HepG2 (cell line): ENCODE data around the gene DRAP1. TPM values are rescaled to one million over a fixed set of nuclear protein-coding genes. Genes with fewer than 3 reads are reported as not detected.
A peak's percentile ranks its signal among the peaks of the same experiment; 100 is the strongest.

Experiments used
- ADNP ChIP-seq: sonication (generic); formaldehyde crosslinking; IDR thresholded peaks from 2 replicates; pipeline ENCODE4 v1.4.0; 2020; ENCODE audit warnings: missing genetic modification reagents
- BRD4 ChIP-seq: sonication (generic); formaldehyde crosslinking; IDR thresholded peaks from 2 replicates; pipeline ENCODE4 v1.4.0; 2020; ENCODE audit warnings: missing genetic modification reagents
- CHCHD3 ChIP-seq: sonication (generic); formaldehyde crosslinking; IDR thresholded peaks from 2 replicates; pipeline ENCODE4 v1.8.0; 2022; ENCODE audit warnings: mild to moderate bottlenecking, missing genetic modification reagents, moderate library complexity
- IRF2 ChIP-seq: IDR thresholded peaks from 2 replicates; pipeline ENCODE4 v1.6.1; 2018; ENCODE audit warnings: missing genetic modification reagents, missing compliant biosample characterization
- KAT7 ChIP-seq: IDR thresholded peaks from 2 replicates; pipeline ENCODE4 v1.6.1; 2018; ENCODE audit warnings: borderline replicate concordance, missing compliant biosample characterization
- KLF16 ChIP-seq, 2 experiments: sonication (generic) in 1 of 2; formaldehyde crosslinking in 1 of 2; IDR thresholded peaks; 2 replicates each; pipeline versions ENCODE4 v1.6.1 to v1.8.0; 2016 to 2023; ENCODE audit warnings: missing genetic modification reagents in 2 of 2, missing compliant biosample characterization in 1 of 2
- KMT2B ChIP-seq: IDR thresholded peaks from 2 replicates; pipeline ENCODE4 v1.6.1; 2016; ENCODE audit warnings: missing genetic modification reagents, missing compliant biosample characterization
- NFYB ChIP-seq: sonication (generic); formaldehyde crosslinking; IDR thresholded peaks from 2 replicates; pipeline ENCODE4 v1.4.0; 2020; ENCODE audit warnings: missing genetic modification reagents
- NR2F6 ChIP-seq, 2 experiments: IDR thresholded peaks; 2 replicates each; pipeline ENCODE4 v1.6.1; 2016; ENCODE audit warnings: antibody characterized with exemption in 1 of 2, mild to moderate bottlenecking in 1 of 2
- POLR2G ChIP-seq: fragments of 200-400 bp; formaldehyde crosslinking; IDR thresholded peaks from 2 replicates; pipeline ENCODE4 v1.6.1; 2018; ENCODE audit warnings: mild to moderate bottlenecking, low read depth, low read length, moderate library complexity
- RNF2 ChIP-seq: fragments of 450-650 bp; conservative IDR thresholded peaks from 2 replicates; pipeline ENCODE4 v1.6.1; 2016; ENCODE audit warnings: low read depth
- SP2 ChIP-seq: sonication (generic); formaldehyde crosslinking; IDR thresholded peaks from 2 replicates; pipeline ENCODE4 v1.5.1; 2020; ENCODE audit warnings: mild to moderate bottlenecking, missing genetic modification reagents
- TARDBP ChIP-seq: sonication (generic); formaldehyde crosslinking; IDR thresholded peaks from 2 replicates; pipeline ENCODE4 v1.8.0; 2022; ENCODE audit warnings: mild to moderate bottlenecking, missing genetic modification reagents
- TCF7L2 ChIP-seq: IDR thresholded peaks from 2 replicates; pipeline ENCODE4 v1.6.1; 2011; ENCODE audit warnings: mild to moderate bottlenecking, low read depth, low read length, moderate library complexity
- THYN1 ChIP-seq: sonication (generic); formaldehyde crosslinking; IDR thresholded peaks from 2 replicates; pipeline ENCODE4 v1.8.1; 2023; ENCODE audit warnings: low read depth, mild to moderate bottlenecking, moderate library complexity, missing genetic modification reagents, borderline replicate concordance
- YY1 ChIP-seq: IDR thresholded peaks from 2 replicates; pipeline ENCODE4 v1.6.1; 2011; ENCODE audit warnings: low read length, low read depth, moderate library complexity, mild to moderate bottlenecking; ENCODE audit not compliant: insufficient read depth, insufficient replicate concordance
- ZBTB7B ChIP-seq: sonication (generic); formaldehyde crosslinking; IDR thresholded peaks from 2 replicates; pipeline ENCODE4 v1.4.0; 2020; ENCODE audit warnings: missing genetic modification reagents
- ZMYM4 ChIP-seq: sonication (generic); formaldehyde crosslinking; IDR thresholded peaks from 2 replicates; pipeline ENCODE4 v1.8.1; 2023; ENCODE audit warnings: mild to moderate bottlenecking, missing genetic modification reagents
- ZNF142 ChIP-seq: sonication (generic); formaldehyde crosslinking; IDR thresholded peaks from 2 replicates; pipeline ENCODE4 v1.4.0; 2020; ENCODE audit warnings: missing genetic modification reagents
- ZNF34 ChIP-seq: sonication (generic); formaldehyde crosslinking; IDR thresholded peaks from 2 replicates; pipeline ENCODE4 v1.4.0; 2020; ENCODE audit warnings: mild to moderate bottlenecking, missing genetic modification reagents, borderline replicate concordance
- ZNF687 ChIP-seq: sonication (generic); formaldehyde crosslinking; IDR thresholded peaks from 2 replicates; pipeline ENCODE4 v1.5.1; 2020; ENCODE audit warnings: mild to moderate bottlenecking, missing genetic modification reagents, moderate library complexity
- polyA plus RNA-seq, 8 experiments: library from polyadenylated mRNA; depleted of rRNA in 3 of 8; stranded (reverse) in 7 of 8; unstranded in 1 of 8; fragments of >200 nt; fragmentation: Illumina TruSeq in 4 of 8; extraction: Trizol in 4 of 8; gene quantifications; 2 replicates each; pipeline versions ENCODE4 v1.2.1 to v1.2.3, GENCODE V29; 2011 to 2016; ENCODE audit warnings: low read depth in 4 of 8, missing spikeins in 1 of 8, mixed read lengths in 1 of 8; ENCODE audit not compliant: insufficient read depth in 1 of 8
- total RNA-seq, 5 experiments: library from RNA; depleted of rRNA; stranded (reverse); fragments of >200 nt; fragmentation: Illumina TruSeq; extraction: Trizol; gene quantifications; 2 replicates each; pipeline ENCODE4 v1.2.3, GENCODE V29; 2016; ENCODE audit warnings: low read depth in 1 of 5

DRAP1 gene
- total and polyA plus RNA-seq, 2 of the 13 experiments (the other 11 are each of a cell fraction or from before 2014, with no cell fraction given) = 46.8 to 52.3 TPM

- TF ChIP-seq THYN1 (no peak), ADNP (CRISPR knock-in tag) (no peak), KAT7 (CRISPR knock-in tag) (no peak), ZBTB7B (CRISPR knock-in tag) (peak; percentile 53; the same call in 1 of the 2 replicates), RNF2 (no peak), CHCHD3 (no peak), YY1 (peak; percentile 53), NFYB (CRISPR knock-in tag) (no peak), KLF16 (CRISPR knock-in tag; IDR thresholded peaks at IDR 0.05) (peak in 1 of 2 experiments; percentile 62; a peak in 1 of 4 replicates), ZNF142 (CRISPR knock-in tag) (0 out of 2 replicates have a peak, but pooled peaks have one; percentile 26), ZMYM4 (CRISPR knock-in tag) (peak; percentile 27; the same call in 1 of the 2 replicates), BRD4 (no peak), IRF2 (CRISPR knock-in tag) (peak; percentile 28; the same call in 1 of the 2 replicates), KMT2B (CRISPR knock-in tag) (0 out of 2 replicates have a peak, but pooled peaks have one; percentile 14), POLR2G (peak; percentile 95), TARDBP (CRISPR knock-in tag) (peak; percentile 61; the same call in 1 of the 2 replicates), TCF7L2 (no peak), SP2 (CRISPR knock-in tag) (no peak), ZNF687 (CRISPR knock-in tag) (peak; percentile 63), ZNF34 (no peak), NR2F6 (IDR thresholded peaks at IDR 0.05) (no peak), NR2F6 (CRISPR knock-in tag; IDR thresholded peaks at IDR 0.05) (peak; percentile 36; the same call in 1 of the 2 replicates)
These were observed 18.9 kb upstream of the DRAP1 start, which contains the start of gene FOSL1 (continued) for GRCh38 chr11:65900125-65900898.
